ENCODE results near the gene CCL21. TPM values are rescaled to one million over a fixed set of nuclear protein-coding genes. Genes with fewer than 3 reads are reported as not detected.
A peak's percentile ranks its signal among the peaks of the same experiment; 100 is the strongest.
"Not testable (repeated sequence)": the region's sequence is repeated elsewhere in the genome, so short reads cannot be mapped to it uniquely, and the experiment has no call there.

CCL21 gene
- total RNA-seq (1 to 10 TPM; 1.3 to 3.8 (median 2.2) TPM), polyA plus RNA-seq (2.7 TPM)
- long read RNA-seq, donor 1, partial matches to known transcripts = 0 of 1 reads
- long read RNA-seq, donor 1, other reads (novel, unspliced or antisense) = 0 of 1 reads
- long read RNA-seq, donor 2 = 0 reads
- long read RNA-seq, donor 3 = 0 reads
- long read RNA-seq, donor 4, partial matches to known transcripts = 0 of 3 reads
- long read RNA-seq, donor 4, other reads (novel, unspliced or antisense) = 0 of 3 reads

GRCh38 chr9:34710023-34710422, at the start of gene CCL21:
TSS of gene CCL21 (minus strand) at chr9:34710136. CDS start at chr9:34710066, 70 bp downstream.
- ATAC-seq (peak; percentile 92 to 94), DNase-seq (peak; percentile 86 to 94 (median 89))
- Histone ChIP-seq H3K4me3 (ENCODE audit: low read length) (no peak within 1 kb of the TSS), H3K27ac (ENCODE audit: low read length) (peak within 1 kb of the TSS; percentile 94), H3K4me1 (ENCODE audit: control insufficient read depth, insufficient read depth, low read length) (peaks cover 12% of the 10 kb centered on the region), H3K27me3 (ENCODE audit: control insufficient read depth, insufficient read depth) (no peaks in the 10 kb centered on the region), H3K9me3 (ENCODE audit: control insufficient read depth, low read length) (no peaks in the 10 kb centered on the region)
- intact Hi-C loops (cut with DNase I) = no loop called here
- 15% methylated on average over 2 of the region's 2 CpGs for WGBS

- intact Hi-C loops (cut with DNase I) = no loop called here
- no peak for ATAC-seq
- WGBS = 78% methylated on average over 13 of the region's 13 CpGs
- no peak for DNase-seq
- Histone ChIP-seq H3K27me3 (ENCODE audit: control insufficient read depth, insufficient read depth) (no peaks in the 10 kb centered on the region), H3K27ac (ENCODE audit: low read length) (no peak overlapping the region), H3K4me3 (ENCODE audit: low read length) (no peak overlapping the region), H3K9me3 (ENCODE audit: control insufficient read depth, low read length) (no peaks in the 10 kb centered on the region), H3K4me1 (ENCODE audit: control insufficient read depth, insufficient read depth, low read length) (no peaks in the 10 kb centered on the region)
Observed at GRCh38 chr9:34759432-34760134, 49.6 kb upstream of the CCL21 start.

- H3K4me1 ChIP-seq (ENCODE audit: control insufficient read depth, insufficient read depth, low read length); ATAC-seq; H3K9me3 ChIP-seq (ENCODE audit: control insufficient read depth, low read length); H3K4me3 ChIP-seq (ENCODE audit: low read length); DNase-seq; H3K27me3 ChIP-seq (ENCODE audit: control insufficient read depth, insufficient read depth); H3K27ac ChIP-seq (ENCODE audit: low read length); intact Hi-C loops (cut with DNase I): not testable (repeated sequence)
- 44% methylated on average over 2 of the region's 2 CpGs for WGBS
Observed at GRCh38 chr9:34750320-34750719, 40.4 kb upstream of the CCL21 start.

- Histone ChIP-seq H3K4me3 (ENCODE audit: low read length) (no peak overlapping the region), H3K27ac (ENCODE audit: low read length) (no peak overlapping the region), H3K4me1 (ENCODE audit: control insufficient read depth, insufficient read depth, low read length) (no peaks in the 10 kb centered on the region), H3K27me3 (ENCODE audit: control insufficient read depth, insufficient read depth) (no peaks in the 10 kb centered on the region), H3K9me3 (ENCODE audit: control insufficient read depth, low read length) (no peaks in the 10 kb centered on the region)
- ATAC-seq (no peak), DNase-seq (no peak)
- intact Hi-C loops (cut with DNase I) = no loop called here
Observed at GRCh38 chr9:34746526-34746925, 36.6 kb upstream of the CCL21 start.

- H3K4me3 ChIP-seq (ENCODE audit: low read length) = no peak overlapping the region
- H3K4me1 ChIP-seq (ENCODE audit: control insufficient read depth, insufficient read depth, low read length) = no peaks in the 10 kb centered on the region
- ATAC-seq = peak; percentile 85 to 89
- intact Hi-C loops (cut with DNase I) = no loop called here
- H3K27ac ChIP-seq (ENCODE audit: low read length) = no peak overlapping the region
- DNase-seq = peak; percentile 53 to 65 (median 62)
- WGBS = 69% methylated on average over 2 of the region's 2 CpGs
- H3K9me3 ChIP-seq (ENCODE audit: control insufficient read depth, low read length) = no peaks in the 10 kb centered on the region
- H3K27me3 ChIP-seq (ENCODE audit: control insufficient read depth, insufficient read depth) = no peaks in the 10 kb centered on the region
Observed at GRCh38 chr9:34744295-34745221, 34.6 kb upstream of the CCL21 start.

GRCh38 chr9:34742710-34743109, 32.8 kb upstream of the CCL21 start:
- 91% methylated on average over 2 of the region's 2 CpGs for WGBS
- Histone ChIP-seq H3K4me3 (ENCODE audit: low read length) (no peak overlapping the region), H3K9me3 (ENCODE audit: control insufficient read depth, low read length) (no peaks in the 10 kb centered on the region), H3K27me3 (ENCODE audit: control insufficient read depth, insufficient read depth) (no peaks in the 10 kb centered on the region), H3K27ac (ENCODE audit: low read length) (no peak overlapping the region), H3K4me1 (ENCODE audit: control insufficient read depth, insufficient read depth, low read length) (no peaks in the 10 kb centered on the region)
- DNase-seq (no peak), ATAC-seq (no peak)
- intact Hi-C loops (cut with DNase I) = no loop called here

- Histone ChIP-seq H3K27ac (ENCODE audit: low read length) (no peak overlapping the region), H3K9me3 (ENCODE audit: control insufficient read depth, low read length) (no peaks in the 10 kb centered on the region), H3K4me1 (ENCODE audit: control insufficient read depth, insufficient read depth, low read length) (no peaks in the 10 kb centered on the region), H3K27me3 (ENCODE audit: control insufficient read depth, insufficient read depth) (no peaks in the 10 kb centered on the region), H3K4me3 (ENCODE audit: low read length) (no peak overlapping the region)
- peak in 1 of 2 donors; percentile 43 for ATAC-seq
- WGBS = 71% methylated on average over 6 of the region's 6 CpGs
- no peak for DNase-seq
- intact Hi-C loops (cut with DNase I) = no loop called here
Observed at GRCh38 chr9:34741628-34742027, 31.7 kb upstream of the CCL21 start.

- H3K9me3 ChIP-seq (ENCODE audit: control insufficient read depth, low read length); intact Hi-C loops (cut with DNase I); ATAC-seq; H3K4me3 ChIP-seq (ENCODE audit: low read length); H3K27ac ChIP-seq (ENCODE audit: low read length); H3K4me1 ChIP-seq (ENCODE audit: control insufficient read depth, insufficient read depth, low read length); H3K27me3 ChIP-seq (ENCODE audit: control insufficient read depth, insufficient read depth); DNase-seq: not testable (repeated sequence)
- WGBS = 98% methylated on average over 27 of the region's 27 CpGs
Observed at GRCh38 chr9:34740176-34740575, 30.2 kb upstream of the CCL21 start.

GRCh38 chr9:34737677-34738260, 27.8 kb upstream of the CCL21 start:
- ATAC-seq = no peak
- WGBS = 51% methylated on average over 6 of the region's 6 CpGs

GRCh38 chr9:34734720-34735119, 24.8 kb upstream of the CCL21 start:
- intact Hi-C loops (cut with DNase I) = no loop called here
- DNase-seq (no peak), ATAC-seq (no peak)
- Histone ChIP-seq H3K4me1 (ENCODE audit: control insufficient read depth, insufficient read depth, low read length) (no peaks in the 10 kb centered on the region), H3K4me3 (ENCODE audit: low read length) (no peak overlapping the region), H3K9me3 (ENCODE audit: control insufficient read depth, low read length) (no peaks in the 10 kb centered on the region), H3K27me3 (ENCODE audit: control insufficient read depth, insufficient read depth) (no peaks in the 10 kb centered on the region), H3K27ac (ENCODE audit: low read length) (no peak overlapping the region)

More at GRCh38 chr9:34737677-34738260, 27.8 kb upstream of the CCL21 start:
- no peaks in the 10 kb centered on the region for H3K9me3 ChIP-seq (ENCODE audit: control insufficient read depth, low read length)
- intact Hi-C loops (cut with DNase I) = no loop called here
- H3K4me3 ChIP-seq (ENCODE audit: low read length) = no peak overlapping the region
- no peak for DNase-seq
- no peaks in the 10 kb centered on the region for H3K27me3 ChIP-seq (ENCODE audit: control insufficient read depth, insufficient read depth)
- no peak overlapping the region for H3K27ac ChIP-seq (ENCODE audit: low read length)
- H3K4me1 ChIP-seq (ENCODE audit: control insufficient read depth, insufficient read depth, low read length) = no peaks in the 10 kb centered on the region

Measured in right cardiac atrium (tissue), 5 donors.